ENCODE data around the gene GTF2H4.

GTF2H4 gene

GRCh38 chr6:30951907-30952469, 44.0 kb downstream of the GTF2H4 start:
- no peak for DNase-seq (ENCODE audit: low read depth in 2 of 2, low spot score in 1 of 2)

DNA sequence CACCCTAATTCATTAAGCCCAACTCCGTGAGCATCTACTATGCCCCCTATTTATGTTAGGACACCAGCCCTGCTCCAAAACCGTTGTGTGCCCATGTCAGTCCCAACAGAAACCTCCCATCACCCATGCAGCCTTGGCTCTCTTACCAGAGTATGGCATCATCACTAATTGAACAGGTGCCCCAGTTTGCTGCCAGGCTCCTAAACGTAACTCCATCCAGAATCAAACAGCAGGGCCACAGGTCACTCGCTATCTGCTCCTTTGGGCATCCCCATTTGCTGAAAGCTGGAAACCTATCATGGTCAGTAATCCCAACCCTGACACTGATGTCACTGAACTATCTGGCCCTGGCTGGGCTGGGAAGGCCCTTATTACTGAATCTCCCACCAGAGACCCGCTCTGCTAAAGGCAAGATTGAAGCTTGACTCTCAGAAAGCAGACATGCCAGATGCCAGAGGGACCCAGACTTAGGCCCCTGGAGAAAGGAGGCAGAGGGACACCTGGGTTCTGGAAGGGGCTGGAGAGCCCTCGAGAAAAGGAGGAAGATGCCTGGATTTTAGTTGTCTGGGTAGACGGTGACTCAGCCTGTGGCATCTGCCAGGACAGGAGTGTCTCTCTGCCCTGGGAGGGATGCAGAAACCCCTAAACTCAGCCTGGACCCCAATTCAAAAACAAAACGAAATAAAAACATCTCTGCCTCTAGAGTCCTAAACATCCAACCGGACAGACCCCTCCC, 46.8 kb downstream of the GTF2H4 start:
- no peak for DNase-seq (ENCODE audit: low read depth in 2 of 2, low spot score in 1 of 2)

GRCh38 chr6:30955367-30956042, 47.5 kb downstream of the GTF2H4 start:
- peak; percentile 50 to 55 for DNase-seq (ENCODE audit: low read depth in 2 of 2, low spot score in 1 of 2)

DNA sequence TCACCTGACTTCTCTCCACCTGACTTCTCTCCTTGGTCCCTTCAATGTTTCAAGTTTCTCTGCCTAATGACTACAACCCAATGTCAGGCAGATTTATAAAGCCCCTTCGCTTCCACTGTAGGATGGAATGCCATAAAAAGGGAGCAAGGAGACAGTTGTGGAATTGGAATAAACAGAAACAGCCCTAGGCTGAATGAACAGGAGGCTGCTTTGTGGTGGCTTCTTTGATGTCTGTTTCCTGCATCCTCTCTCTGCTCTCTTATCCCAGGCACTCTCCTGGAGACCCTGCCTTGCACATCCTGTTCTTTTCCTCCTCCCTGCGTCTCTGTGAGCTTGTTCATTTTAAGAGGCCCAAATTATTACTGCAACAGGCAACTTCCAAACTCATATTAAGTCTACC, 49.7 kb downstream of the GTF2H4 start:
- no peak for DNase-seq (ENCODE audit: low read depth in 2 of 2, low spot score in 1 of 2)

- DNase-seq (ENCODE audit: low read depth in 2 of 2, low spot score in 1 of 2) = no peak
Measured at GRCh38 chr6:30960907-30961673, 53.1 kb downstream of the GTF2H4 start.

DNA sequence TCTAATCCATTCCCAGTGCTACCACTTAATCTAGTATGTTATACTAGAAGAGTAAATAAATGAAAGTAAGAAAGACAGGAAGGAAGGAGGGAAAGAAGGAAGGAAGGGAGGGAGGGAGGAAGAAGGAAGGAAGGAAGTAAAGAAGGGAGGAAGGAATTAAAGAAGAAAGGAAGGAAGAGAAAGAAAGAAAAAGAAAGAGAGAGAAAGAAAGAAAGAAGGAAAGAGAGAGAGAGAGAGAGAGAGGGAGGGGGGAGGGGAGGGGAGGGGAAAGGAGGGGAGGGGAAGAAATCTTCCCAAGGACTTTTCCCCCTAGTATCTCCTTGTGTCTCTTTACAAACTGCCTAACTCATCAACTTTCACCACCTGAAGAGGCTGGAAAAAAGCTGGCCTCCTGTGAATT, 54.7 kb downstream of the GTF2H4 start:
- no peak for DNase-seq (ENCODE audit: low read depth in 2 of 2, low spot score in 1 of 2)

DNA sequence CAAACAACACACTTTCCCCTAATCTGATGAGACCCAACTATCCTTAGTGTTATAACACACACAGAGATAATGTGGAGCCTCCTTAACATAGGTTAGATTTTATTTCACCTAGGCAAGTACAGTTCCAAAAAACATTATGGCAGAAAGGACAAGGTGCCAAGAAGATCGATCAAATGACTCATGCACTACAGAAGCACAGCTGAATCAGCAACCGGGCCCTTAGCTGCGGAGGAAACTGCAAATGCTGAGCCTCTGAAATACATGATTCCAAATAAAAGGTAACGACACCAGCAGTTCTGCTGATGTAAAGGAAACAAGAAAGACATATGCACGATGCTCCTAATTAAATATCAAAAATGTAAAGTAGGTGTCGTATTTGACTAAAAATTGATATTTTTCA, 55.6 kb downstream of the GTF2H4 start:
- DNase-seq (ENCODE audit: low read depth in 2 of 2, low spot score in 1 of 2) = no peak

All from stimulated activated CD8-positive, alpha-beta memory T cell treated with anti-CD3 and anti-CD28 coated beads, Interleukin-4, amount 100 ng/mL, for 4 hours (primary cell).